GM12878 (cell line): ENCODE results near the gene TXNDC15. TPM values are rescaled to one million over a fixed set of nuclear protein-coding genes. Genes with fewer than 3 reads are reported as not detected.

ENCODE experiments used
- ATAC-seq: fragments of 200-7000 bp; cut with Tn5 transposase; 3 replicates; pipeline ENCODE4 v1.9.1; 2020; ENCODE audit warnings: mild to moderate bottlenecking, moderate library complexity
- BruUV-seq: library from RNA; stranded (reverse); fragments of 400-500 nt; replicated peaks from 2 replicates; lab custom pipeline; 2021; lab: Mats Ljungman, UMichigan
- CTCF ChIA-PET: fragments of 300-600 bp; sonication (Branson Sonifier 250); formaldehyde crosslinking; extraction: SDS; loops from one replicate; lab custom pipeline; 2021; ENCODE audit warnings: inconsistent platforms; lab: Yijun Ruan, JAX
- POLR2A ChIA-PET: fragments of 350-600 bp; formaldehyde crosslinking; extraction: SDS; loops from one replicate; lab custom pipeline; 2021; ENCODE audit warnings: inconsistent platforms; lab: Charles Lee
- RAD21 ChIA-PET: fragments of 300-600 bp; sonication (Branson Sonifier 250); formaldehyde crosslinking; loops from one replicate; lab custom pipeline; 2023; ENCODE audit warnings: antibody characterized with exemption; ENCODE audit not compliant: unreplicated experiment; lab: Charles Lee
- SMC1A ChIA-PET: fragments of 300-600 bp; sonication (Branson Sonifier 250); formaldehyde crosslinking; loops from one replicate; lab custom pipeline; 2023; ENCODE audit not compliant: unreplicated experiment, uncharacterized antibody; lab: Charles Lee
- DNase-seq: peaks from one replicate; pipeline ENCODE4 v3.0.0-alpha.2; 2011; ENCODE audit warnings: low read depth, low spot score
- FAIRE-seq: peaks from 3 replicates; lab custom pipeline; 2011; peaks lifted over from hg19 to GRCh38; lab: Jason Lieb, UNC
- H2AFZ ChIP-seq: 2 replicates; pipeline ENCODE4 v1.6.0; 2011; ENCODE audit warnings: low read depth, low read length, control low read depth; ENCODE audit not compliant: control insufficient read depth
- H3K27ac ChIP-seq: 2 replicates; pipeline ENCODE4 v1.5.1; 2011; ENCODE audit warnings: control low read depth; ENCODE audit not compliant: control insufficient read depth, insufficient read depth
- H3K27me3 ChIP-seq, 2 experiments: replicated peaks in 1 of 2; 2 replicates each; pipeline versions ENCODE4 v1.6.0 to v1.6.1; 2011; ENCODE audit warnings: low read length in 1 of 2; ENCODE audit not compliant: control insufficient read depth in 2 of 2, insufficient read depth in 2 of 2
- H3K36me3 ChIP-seq, 2 experiments: 2 replicates each; pipeline ENCODE4 v1.5.1; 2011; ENCODE audit warnings: low read length in 1 of 2; ENCODE audit not compliant: control insufficient read depth in 2 of 2, insufficient read depth in 2 of 2
- H3K4me1 ChIP-seq: 2 replicates; pipeline ENCODE4 v1.6.1; 2011; ENCODE audit warnings: mild to moderate bottlenecking, low read length, moderate library complexity, mixed read lengths; ENCODE audit not compliant: control insufficient read depth, insufficient read depth
- H3K4me2 ChIP-seq: 2 replicates; pipeline ENCODE4 v1.6.0; 2011; ENCODE audit warnings: control low read depth; ENCODE audit not compliant: control insufficient read depth, insufficient read depth
- H3K4me3 ChIP-seq: fragments of 200-600 bp; sonication (generic); 2 replicates; pipeline ENCODE4 v1.5.1; 2016
- H3K79me2 ChIP-seq: 2 replicates; pipeline ENCODE4 v1.6.0; 2011; ENCODE audit warnings: low read length; ENCODE audit not compliant: control insufficient read depth, insufficient read depth
- H3K9ac ChIP-seq: 2 replicates; pipeline ENCODE4 v1.8.0; 2011; ENCODE audit warnings: low read length, control low read depth, mixed read lengths; ENCODE audit not compliant: control insufficient read depth, insufficient read depth
- H3K9me3 ChIP-seq: replicated peaks from 3 replicates; pipeline ENCODE4 v1.5.1; 2011; ENCODE audit warnings: mild to moderate bottlenecking, low read length; ENCODE audit not compliant: control insufficient read depth, insufficient read depth
- H4K20me1 ChIP-seq: 2 replicates; pipeline ENCODE4 v1.6.0; 2011; ENCODE audit not compliant: control insufficient read depth, insufficient read depth
- ATF7 ChIP-seq: fragments of 450-650 bp; IDR thresholded peaks from 2 replicates; pipeline ENCODE4 v1.6.1; 2016; ENCODE audit warnings: low read depth, mild to moderate bottlenecking
- BCL11A ChIP-seq: IDR thresholded peaks from 2 replicates; pipeline ENCODE4 v1.6.1; 2011; ENCODE audit warnings: low read depth, low read length
- ETV6 ChIP-seq, 2 experiments: fragments of 450-650 bp in 1 of 2; IDR thresholded peaks in 1 of 2; conservative IDR thresholded peaks in 1 of 2; 2 replicates each; pipeline ENCODE4 v1.6.1; 2014; ENCODE audit warnings: antibody characterized with exemption in 1 of 2, borderline replicate concordance in 1 of 2, low read depth in 1 of 2, mild to moderate bottlenecking in 1 of 2, moderate library complexity in 1 of 2
- FOXM1 ChIP-seq: IDR thresholded peaks from 2 replicates; pipeline ENCODE4 v1.6.1; 2012; ENCODE audit warnings: low read depth, mild to moderate bottlenecking, inconsistent platforms, low read length, moderate library complexity
- GATAD2B ChIP-seq: fragments of 450-650 bp; conservative IDR thresholded peaks from 2 replicates; pipeline ENCODE4 v1.6.1; 2017; ENCODE audit warnings: low read depth, mild to moderate bottlenecking, moderate library complexity
- HDGF ChIP-seq: fragments of 450-650 bp; IDR thresholded peaks from 2 replicates; pipeline ENCODE4 v1.6.1; 2016; ENCODE audit warnings: antibody characterized with exemption
- IRF4 ChIP-seq: IDR thresholded peaks from 2 replicates; pipeline ENCODE4 v1.6.1; 2011; ENCODE audit warnings: low read depth, low read length
- JUND ChIP-seq: IDR thresholded peaks from 2 replicates; pipeline ENCODE4 v1.6.1; 2012; ENCODE audit warnings: low read depth, mild to moderate bottlenecking, low read length, improper control_type of control experiment, moderate library complexity
- KDM1A ChIP-seq: fragments of 200-600 bp; sonication (generic); IDR thresholded peaks from 2 replicates; pipeline ENCODE4 v1.6.1; 2016; ENCODE audit warnings: borderline replicate concordance
- MXI1 ChIP-seq: fragments of 150-350 bp; IDR thresholded peaks from 2 replicates; pipeline ENCODE4 v1.6.1; 2011; ENCODE audit warnings: low read depth, mild to moderate bottlenecking, inconsistent platforms, low read length, improper control_type of control experiment
- NFYA ChIP-seq: IDR thresholded peaks from 2 replicates; pipeline ENCODE4 v1.6.1; 2011; ENCODE audit warnings: low read depth, mild to moderate bottlenecking, low read length, improper control_type of control experiment, borderline replicate concordance
- PAX8 ChIP-seq: fragments of 450-650 bp; IDR thresholded peaks from 2 replicates; pipeline ENCODE4 v1.6.1; 2017; ENCODE audit warnings: mild to moderate bottlenecking, moderate library complexity
- POLR2A ChIP-seq: IDR thresholded peaks from 2 replicates; pipeline ENCODE4 v1.6.1; 2011; ENCODE audit warnings: low read depth, mild to moderate bottlenecking, low read length
- RUNX3 ChIP-seq: IDR thresholded peaks from 2 replicates; pipeline ENCODE4 v1.6.1; 2012; ENCODE audit warnings: low read length, inconsistent platforms
- SMAD1 ChIP-seq: fragments of 450-650 bp; IDR thresholded peaks from 2 replicates; pipeline ENCODE4 v1.6.1; 2018; ENCODE audit warnings: mild to moderate bottlenecking, low read depth; ENCODE audit not compliant: partially characterized antibody
- SPI1 ChIP-seq: IDR thresholded peaks from 2 replicates; pipeline ENCODE4 v1.6.1; 2011; ENCODE audit warnings: low read depth, mild to moderate bottlenecking, low read length, moderate library complexity, borderline replicate concordance; ENCODE audit not compliant: insufficient read depth
- STAT1 ChIP-seq: fragments of 450-650 bp; conservative IDR thresholded peaks from 2 replicates; pipeline ENCODE4 v1.6.1; 2014; ENCODE audit warnings: antibody characterized with exemption, mild to moderate bottlenecking
- whole genome bisulfite sequencing: methylation state at CpG from one replicate; pipeline ENCODE4 v1.1.6; 2016; ENCODE audit warnings: low lambda C conversion rate; ENCODE audit not compliant: insufficient replicate concordance, insufficient coverage; ENCODE audit errors: missing lambda C conversion rate; 5-methylcytosine and 5-hydroxymethylcytosine counted together
- in situ Hi-C: fragments of 300-500 bp; cut with MboI; formaldehyde crosslinking; loops from 9 replicates; pipeline ENCODE4 v1.14.3; 2018; ENCODE audit warnings: mixed read lengths
- intact Hi-C: fragments of 100-400 bp; cut with micrococcal nuclease; formaldehyde crosslinking; loops from one replicate; pipeline ENCODE4 v1.14.2; 2022; ENCODE audit not compliant: unreplicated experiment
- polyA plus RNA-seq, 11 experiments: library from polyadenylated mRNA; depleted of rRNA in 4 of 11; unstranded in 6 of 11; stranded (reverse) in 5 of 11; fragments of >200 nt; fragmentation: Nextera tagmentation in 4 of 11; fragmentation: Illumina TruSeq in 1 of 11; extraction: Ambion mirVana in 4 of 11; extraction: Trizol in 1 of 11; gene quantifications; 1 replicate in 1 of 11; 2 replicates in 10 of 11; pipeline versions ENCODE4 v1.2.1 to v1.2.3, GENCODE V29; 2011 to 2016; ENCODE audit warnings: inconsistent platforms in 2 of 11, missing spikeins in 2 of 11, low read depth in 1 of 11
- total RNA-seq, 4 experiments: library from RNA; depleted of rRNA in 3 of 4; stranded (reverse); fragments of >200 nt in 3 of 4; fragmentation: Illumina TruSeq in 1 of 4; extraction: Trizol in 1 of 4; gene quantifications; 2 replicates each; pipeline versions ENCODE4 v1.2.1 to v1.2.3, GENCODE V29; 2013 to 2021
- TF ChIP-seq, protein P1 (sequence below): fragments of 450-650 bp; IDR thresholded peaks from 2 replicates; pipeline ENCODE4 v1.6.1; 2016; ENCODE audit warnings: mild to moderate bottlenecking
- TF ChIP-seq, protein P2 (sequence below): IDR thresholded peaks from 2 replicates; pipeline ENCODE4 v1.6.1; 2011; ENCODE audit warnings: low read depth, low read length, improper control_type of control experiment, borderline replicate concordance
- TF ChIP-seq, protein P3 (sequence below): fragments of 450-650 bp; IDR thresholded peaks from 2 replicates; pipeline ENCODE4 v1.6.1; 2016; ENCODE audit warnings: mild to moderate bottlenecking

The TXNDC15 gene
- total and polyA plus RNA-seq, 10 of the 15 experiments (the other 5 are each of a cell fraction or from before 2014, with no cell fraction given), result 8.1 to 60.6 (median 38.1) TPM

DNA sequence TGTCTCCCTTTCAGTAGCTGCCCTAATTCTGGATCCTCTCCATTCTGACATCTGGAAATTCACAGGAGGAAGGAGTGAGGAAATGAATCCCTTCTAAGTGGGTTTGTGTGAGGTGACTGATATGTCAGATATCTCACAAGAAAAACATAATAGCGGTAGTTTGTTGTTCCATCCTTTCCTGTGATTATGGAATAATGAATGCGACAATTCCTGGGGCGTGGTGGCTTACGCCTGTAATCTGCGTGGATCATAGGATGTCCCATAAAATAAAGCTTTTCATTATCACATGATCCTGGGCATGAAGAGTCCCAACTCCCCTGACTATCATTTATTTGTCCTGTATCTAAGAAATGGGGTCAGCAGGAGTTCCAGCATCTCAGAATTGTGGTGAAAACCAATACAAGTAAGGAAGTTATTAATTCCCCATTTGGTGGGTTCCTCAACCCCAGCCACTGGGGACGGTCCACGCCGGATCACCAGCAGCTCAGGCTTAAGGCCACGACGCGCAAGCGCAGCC lies 28.8 kb upstream of the TXNDC15 start:
- RAD21 ChIA-PET, result interaction anchor here (0.7 to 1.4 kb wide), 5 partner anchors 60 to 257 kb away, joined by 3 to 15 read pairs (median 4); partner anchors contain the start of genes CAMLG, DDX46 and PCBD2
- CTCF ChIA-PET, result interaction anchor here (0.6 to 1.7 kb wide), 9 partner anchors 14 to 201 kb away, joined by 3 to 7 read pairs (median 4); partner anchors contain the start of gene DDX46
- 14% methylated on average over 12 of the region's 12 CpGs for WGBS
- H3K4me1 ChIP-seq, result peaks cover 10% of the 10 kb centered on the region
- H3K4me3 ChIP-seq, result no peak overlapping the region
- POLR2A ChIA-PET, result interaction anchor here (0.5 to 1.9 kb wide), 11 partner anchors 10 to 478 kb away, joined by 3 to 9 read pairs (median 3); partner anchors contain the start of genes CDKL3 and TXNDC15
- peak overlapping the region; percentile 95 for H2AFZ ChIP-seq
- BruUV-seq, result TSS peak; percentile 95
- H3K27me3 ChIP-seq, result no peaks in the 10 kb centered on the region
- H3K4me2 ChIP-seq, result peak overlapping the region; percentile 90
- ATAC-seq (no peak), FAIRE-seq (peak; percentile 91), DNase-seq (no peak)
- no peaks in the 10 kb centered on the region for H4K20me1 ChIP-seq
- SMC1A ChIA-PET, result interaction anchor here (0.6 to 2.2 kb wide), 6 partner anchors 10 to 235 kb away, joined by 3 to 8 read pairs (median 4); partner anchors contain the start of gene PCBD2
- intact Hi-C loops, result no loop called here
- peak overlapping the region; percentile 98 for H3K9ac ChIP-seq
- in situ Hi-C loops, result no loop called here
- TF ChIP-seq HDGF (0 out of 2 replicates have a peak, but pooled peaks have one; percentile 19), JUND (no peak), BCL11A (no peak), SMAD1 (peak; percentile 72), PAX8 (0 out of 2 replicates have a peak, but pooled peaks have one; percentile 24), NFYA (no peak), POLR2A (no peak), SPI1 (no peak), MXI1 (peak; percentile 8; the same call in 1 of the 2 replicates), FOXM1 (0 out of 2 replicates have a peak, but pooled peaks have one; percentile 10), KDM1A (no peak), STAT1 (0 out of 2 replicates have a peak, but pooled peaks have one; percentile 15), GATAD2B (no peak), RUNX3 (peak; percentile 5; the same call in 1 of the 2 replicates), ATF7 (peak; percentile 28; the same call in 1 of the 2 replicates), IRF4 (no peak), ETV6 (conservative IDR thresholded peaks at IDR 0.05 in 1 of 2, IDR thresholded peaks at IDR 0.05 in 1 of 2; ENCODE audit: borderline replicate concordance in 1 of 2, low read depth in 1 of 2) (peak in 1 of 2 experiments; percentile 6; a peak in 1 of 4 replicates)
- TF ChIP-seq, protein P1, sequence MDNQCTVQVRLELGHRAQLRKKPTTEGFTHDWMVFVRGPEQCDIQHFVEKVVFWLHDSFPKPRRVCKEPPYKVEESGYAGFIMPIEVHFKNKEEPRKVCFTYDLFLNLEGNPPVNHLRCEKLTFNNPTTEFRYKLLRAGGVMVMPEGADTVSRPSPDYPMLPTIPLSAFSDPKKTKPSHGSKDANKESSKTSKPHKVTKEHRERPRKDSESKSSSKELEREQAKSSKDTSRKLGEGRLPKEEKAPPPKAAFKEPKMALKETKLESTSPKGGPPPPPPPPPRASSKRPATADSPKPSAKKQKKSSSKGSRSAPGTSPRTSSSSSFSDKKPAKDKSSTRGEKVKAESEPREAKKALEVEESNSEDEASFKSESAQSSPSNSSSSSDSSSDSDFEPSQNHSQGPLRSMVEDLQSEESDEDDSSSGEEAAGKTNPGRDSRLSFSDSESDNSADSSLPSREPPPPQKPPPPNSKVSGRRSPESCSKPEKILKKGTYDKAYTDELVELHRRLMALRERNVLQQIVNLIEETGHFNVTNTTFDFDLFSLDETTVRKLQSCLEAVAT, result peak; percentile 25; the same call in 1 of the 2 replicates
- TF ChIP-seq, protein P2, sequence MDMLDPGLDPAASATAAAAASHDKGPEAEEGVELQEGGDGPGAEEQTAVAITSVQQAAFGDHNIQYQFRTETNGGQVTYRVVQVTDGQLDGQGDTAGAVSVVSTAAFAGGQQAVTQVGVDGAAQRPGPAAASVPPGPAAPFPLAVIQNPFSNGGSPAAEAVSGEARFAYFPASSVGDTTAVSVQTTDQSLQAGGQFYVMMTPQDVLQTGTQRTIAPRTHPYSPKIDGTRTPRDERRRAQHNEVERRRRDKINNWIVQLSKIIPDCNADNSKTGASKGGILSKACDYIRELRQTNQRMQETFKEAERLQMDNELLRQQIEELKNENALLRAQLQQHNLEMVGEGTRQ, result no peak
- TF ChIP-seq, protein P3, sequence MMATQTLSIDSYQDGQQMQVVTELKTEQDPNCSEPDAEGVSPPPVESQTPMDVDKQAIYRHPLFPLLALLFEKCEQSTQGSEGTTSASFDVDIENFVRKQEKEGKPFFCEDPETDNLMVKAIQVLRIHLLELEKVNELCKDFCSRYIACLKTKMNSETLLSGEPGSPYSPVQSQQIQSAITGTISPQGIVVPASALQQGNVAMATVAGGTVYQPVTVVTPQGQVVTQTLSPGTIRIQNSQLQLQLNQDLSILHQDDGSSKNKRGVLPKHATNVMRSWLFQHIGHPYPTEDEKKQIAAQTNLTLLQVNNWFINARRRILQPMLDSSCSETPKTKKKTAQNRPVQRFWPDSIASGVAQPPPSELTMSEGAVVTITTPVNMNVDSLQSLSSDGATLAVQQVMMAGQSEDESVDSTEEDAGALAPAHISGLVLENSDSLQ, result 0 out of 2 replicates have a peak, but pooled peaks have one; percentile 23
- no peaks in the 10 kb centered on the region for H3K9me3 ChIP-seq
- peaks cover 0 to 5% of the 10 kb centered on the region in 2 experiments; a peak in 3 of 4 replicates for H3K36me3 ChIP-seq
- peak overlapping the region; percentile 92 for H3K27ac ChIP-seq
- H3K79me2 ChIP-seq, result peaks cover 35% of the 10 kb centered on the region
